Medulla oblongata (tissue), 1 donor: Measurements from ENCODE around the gene CHPF.
A peak's percentile ranks its signal among the peaks of the same experiment; 100 is the strongest.

Experiments used
- DNase-seq: peaks from one replicate; pipeline ENCODE4 v3.0.0-alpha.2; 2015; ENCODE audit errors: extremely low spot score

The CHPF gene

DNA sequence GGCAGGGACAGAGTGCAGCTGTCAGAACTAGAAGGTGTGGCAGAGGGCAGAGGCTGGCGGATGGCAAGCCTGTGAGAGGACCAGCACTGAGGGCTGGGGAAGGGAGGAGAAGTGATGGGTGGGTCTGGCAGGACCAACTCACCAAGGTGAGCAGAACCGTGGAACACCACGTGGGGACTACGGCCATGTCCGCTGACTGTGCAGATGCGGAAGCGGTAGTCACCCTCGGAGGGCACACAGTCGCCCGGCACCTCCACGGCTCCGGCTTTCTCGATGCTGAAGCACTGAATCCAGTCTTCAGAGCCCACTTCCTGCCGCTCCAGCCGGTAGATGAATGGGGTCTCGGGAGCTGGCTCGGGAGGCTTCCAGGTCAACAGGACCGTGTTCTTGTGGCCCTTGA, 23.5 kb upstream of the CHPF start:
- DNase-seq = no peak

DNA sequence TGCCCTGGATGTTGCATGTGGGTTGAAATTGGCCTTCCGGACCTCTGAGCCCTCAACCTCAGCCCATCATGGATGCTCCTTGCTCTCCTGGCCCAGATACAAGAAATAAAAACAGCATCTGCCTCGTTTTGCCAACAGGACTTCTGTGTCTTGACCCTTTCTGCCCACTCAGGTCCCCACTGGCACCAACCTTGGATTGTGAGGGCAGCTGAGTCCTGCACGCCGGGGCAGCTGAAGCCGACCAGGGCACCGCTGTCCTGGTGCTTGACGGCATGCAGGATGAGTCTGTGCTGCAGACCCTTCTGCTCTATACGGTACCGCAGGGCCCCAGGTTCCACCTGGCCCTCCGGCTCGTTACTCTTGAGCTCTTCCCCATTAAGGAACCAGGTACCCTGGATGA, 23.0 kb upstream of the CHPF start:
- DNase-seq = no peak

DNA sequence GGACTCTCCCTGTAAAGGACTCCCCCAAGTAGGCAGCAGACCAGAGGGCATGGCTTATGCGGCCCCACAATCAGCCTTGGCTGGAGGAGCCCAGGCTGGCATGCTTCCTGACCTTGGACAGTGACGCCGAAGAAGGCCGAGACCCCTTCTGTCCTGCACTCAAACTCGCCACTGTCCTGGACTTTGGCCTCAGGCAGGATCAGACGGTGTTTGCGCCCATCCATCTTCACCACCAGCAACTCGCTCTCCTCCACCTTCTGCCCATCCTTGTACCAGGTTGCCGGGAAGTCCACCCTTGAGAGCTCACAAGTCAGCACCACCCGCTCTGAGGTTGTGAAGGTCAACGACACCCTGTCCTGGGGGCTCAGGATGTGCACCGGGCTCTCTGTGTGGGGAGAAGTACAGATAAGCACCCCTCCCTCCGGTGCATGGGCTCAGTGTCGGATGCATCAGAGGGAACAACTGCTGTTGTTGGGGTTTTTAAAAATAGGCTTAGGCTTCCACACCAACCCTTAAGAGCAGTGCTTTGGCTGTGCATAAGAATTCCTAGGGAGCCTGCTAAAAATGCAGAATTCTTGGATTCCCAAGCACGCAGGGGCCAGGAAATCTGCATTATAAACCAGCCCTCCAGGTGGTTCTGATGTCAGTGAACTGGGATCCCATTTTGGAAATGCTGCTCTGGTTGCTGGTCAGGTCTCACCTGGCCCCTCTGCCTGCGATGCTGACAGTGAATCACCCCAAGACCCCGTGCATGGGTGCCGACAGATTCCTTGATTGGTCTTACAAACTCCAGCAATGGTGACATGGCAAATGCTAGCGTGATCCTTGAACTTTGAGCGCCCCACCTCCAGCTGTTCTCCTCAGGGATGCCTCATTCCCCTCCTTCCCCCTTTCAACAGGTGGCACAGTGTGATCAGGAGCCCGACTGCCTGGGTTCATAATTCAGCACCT, 21.8 kb upstream of the CHPF start:
- no peak for DNase-seq

DNA sequence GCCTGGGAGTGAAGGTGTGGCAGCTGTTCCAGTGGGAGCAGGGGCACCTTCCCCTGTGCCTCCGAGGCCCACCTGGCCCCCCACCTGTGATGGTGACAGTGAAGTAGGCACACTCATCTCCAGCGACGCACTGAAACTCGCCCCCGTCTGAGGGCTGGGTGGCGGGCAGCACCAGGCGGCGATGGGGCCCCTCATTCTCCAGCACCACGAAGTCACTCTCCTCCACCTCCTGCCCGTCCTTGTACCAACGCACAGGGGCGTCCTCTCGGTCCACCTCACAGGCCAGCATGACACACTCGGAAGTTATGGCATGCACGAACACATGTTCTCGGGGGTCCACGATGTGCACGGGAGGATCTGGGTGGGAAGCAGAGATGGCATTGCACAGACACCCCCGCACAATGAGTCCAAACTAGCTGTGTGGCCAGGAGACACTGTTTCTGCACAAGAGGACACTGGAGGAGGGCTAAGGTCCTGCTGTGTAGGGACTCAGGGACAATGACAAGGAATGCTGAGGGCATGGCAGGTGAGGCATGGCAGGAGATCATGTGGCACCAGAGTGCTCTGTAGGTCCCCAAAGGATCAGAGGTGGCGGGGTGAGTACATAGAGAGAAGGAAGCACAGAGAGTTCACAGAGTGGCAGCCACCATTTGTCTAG, 19.8 kb upstream of the CHPF start:
- no peak for DNase-seq

DNA sequence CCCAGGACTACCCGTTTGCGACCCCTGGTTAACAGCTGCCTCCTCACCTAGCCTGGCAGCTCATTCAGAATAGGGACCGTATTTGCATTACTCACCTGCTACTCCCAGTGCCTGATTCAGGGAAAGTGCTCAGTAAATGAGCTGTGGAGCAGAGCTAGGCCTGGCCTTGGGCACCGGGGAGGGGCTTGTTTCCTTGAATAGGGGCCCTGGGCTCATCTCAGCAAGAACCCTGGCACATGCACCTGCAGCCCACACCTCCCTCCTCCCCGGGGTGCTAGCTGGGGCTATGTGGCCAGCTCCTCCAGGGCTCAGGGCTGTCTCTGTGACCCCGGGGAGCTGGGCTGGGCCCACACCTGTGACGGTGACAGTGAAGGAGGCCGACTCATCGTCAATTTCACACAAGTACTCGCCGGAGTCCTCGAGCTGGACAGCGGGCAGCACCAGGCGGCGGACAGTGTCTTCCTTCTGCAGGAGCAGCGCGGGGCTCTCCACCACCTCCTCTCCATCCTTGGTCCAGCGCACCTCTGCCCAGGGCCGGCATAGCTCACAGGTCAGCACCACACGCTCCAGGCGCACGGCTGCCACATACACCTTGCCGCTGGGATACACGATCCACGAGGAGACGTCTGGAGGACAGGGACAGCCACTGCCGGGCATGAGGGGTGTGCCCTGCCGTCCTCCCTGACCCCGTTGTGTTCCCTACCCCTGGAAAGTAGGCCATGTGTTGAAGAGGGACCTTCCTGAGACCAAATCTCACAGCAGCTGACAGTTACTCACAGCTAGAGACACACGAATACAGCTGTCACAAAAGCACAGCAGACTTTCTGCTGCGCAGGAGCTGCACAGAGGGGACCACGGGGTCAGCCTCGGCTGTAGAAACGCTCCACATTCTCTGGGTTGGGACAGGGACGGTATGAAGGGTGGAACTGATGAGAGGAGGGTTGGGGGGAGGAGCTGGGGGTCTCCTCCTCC, 18.7 kb upstream of the CHPF start:
- no peak for DNase-seq

DNA sequence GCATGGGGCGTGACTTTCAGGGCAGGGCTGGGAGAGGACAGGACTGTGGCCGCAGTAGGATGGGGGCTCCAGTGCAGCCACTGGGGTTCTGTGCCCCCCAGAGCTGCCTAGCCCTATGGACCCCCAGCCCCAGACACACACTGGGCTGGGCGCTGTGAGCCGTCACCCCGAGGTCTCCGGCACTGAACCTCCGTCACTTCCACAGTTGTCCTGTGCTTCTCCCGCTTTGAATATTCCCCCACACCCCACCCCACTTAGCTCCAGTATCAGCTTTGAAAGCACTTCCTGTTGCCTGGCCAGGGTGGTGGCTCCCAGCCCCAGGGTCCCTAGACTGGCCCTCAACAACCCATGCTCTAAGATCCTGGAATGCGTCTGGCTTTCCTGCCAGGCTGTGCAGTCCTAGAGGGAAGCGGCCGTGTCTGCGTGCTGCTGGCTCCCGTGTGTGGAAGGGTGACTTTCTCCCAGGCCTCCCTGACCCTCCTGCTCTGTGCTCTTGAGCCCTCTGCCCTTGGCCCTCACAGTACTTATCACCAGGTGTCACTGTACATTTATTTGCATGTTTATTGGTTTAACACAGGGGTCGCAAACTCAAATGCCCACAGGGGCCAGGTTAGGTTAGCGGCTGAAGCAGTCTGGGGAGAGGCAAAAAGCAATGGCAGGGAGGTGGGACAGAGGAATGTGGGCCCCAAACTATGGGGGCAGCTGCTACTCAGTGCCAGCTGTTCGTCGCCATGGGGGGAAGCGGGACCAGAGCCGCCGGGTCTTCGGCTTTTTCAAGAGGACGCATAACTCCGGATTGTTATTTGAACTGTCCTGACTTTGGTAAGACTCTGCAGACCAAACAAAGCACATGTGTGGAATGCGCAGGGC, 17.8 kb upstream of the CHPF start:
- no peak for DNase-seq

DNA sequence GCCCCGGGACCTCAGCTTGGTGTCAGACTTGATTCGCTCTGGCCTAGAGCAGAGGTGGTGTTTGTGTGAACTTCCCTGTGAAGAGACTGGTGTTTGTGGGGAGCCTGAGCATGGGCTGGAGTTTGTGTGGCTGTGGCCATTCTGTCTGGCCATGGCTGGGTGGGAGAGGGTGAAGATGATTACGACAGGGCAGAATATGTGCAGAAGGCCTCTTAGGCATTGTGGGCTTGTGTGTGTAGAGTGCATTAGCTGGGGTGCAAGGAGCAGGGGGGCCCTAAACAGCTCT, 17.2 kb upstream of the CHPF start:
- no peak for DNase-seq

DNA sequence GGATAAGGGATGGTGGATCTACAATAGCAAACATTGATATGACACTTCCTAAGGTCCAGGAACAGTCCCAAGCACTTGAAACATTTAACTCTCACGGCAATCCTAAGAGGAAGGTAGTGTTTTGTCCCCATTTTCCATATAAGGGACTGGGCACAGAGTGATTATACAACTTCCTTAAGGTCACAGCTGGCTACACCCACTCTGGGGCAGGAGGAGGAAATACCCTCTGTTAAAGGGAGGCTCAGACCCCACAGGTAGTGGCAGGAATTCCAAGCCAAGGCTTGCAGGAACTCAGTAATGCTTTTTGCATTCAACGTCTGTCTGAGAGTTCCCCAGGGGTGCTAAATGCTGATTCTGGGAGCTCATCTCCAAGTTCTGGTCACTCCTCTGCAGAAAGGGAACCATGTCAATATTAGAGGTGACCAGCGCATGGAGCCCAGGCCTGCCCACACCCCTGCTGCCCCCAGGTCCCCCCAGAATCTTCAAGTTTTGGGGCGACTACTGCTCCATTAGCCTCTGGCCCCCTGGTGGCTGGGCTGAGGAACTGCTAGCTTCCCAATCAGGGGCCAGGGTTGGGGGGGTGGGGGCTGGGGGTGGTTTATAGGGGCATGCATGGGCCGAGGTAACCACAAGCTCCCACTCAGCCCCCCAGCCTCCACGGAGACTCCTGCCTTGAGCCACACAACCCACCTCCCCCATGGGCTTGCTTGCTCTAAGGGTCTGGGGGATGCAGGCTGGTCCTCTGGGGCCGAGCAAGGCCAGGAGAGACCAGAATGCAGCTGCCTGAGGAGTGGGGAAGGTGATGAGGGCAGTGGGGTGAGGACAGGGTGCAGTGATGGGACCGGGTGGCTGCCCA, 16.7 kb upstream of the CHPF start:
- DNase-seq = no peak

DNA sequence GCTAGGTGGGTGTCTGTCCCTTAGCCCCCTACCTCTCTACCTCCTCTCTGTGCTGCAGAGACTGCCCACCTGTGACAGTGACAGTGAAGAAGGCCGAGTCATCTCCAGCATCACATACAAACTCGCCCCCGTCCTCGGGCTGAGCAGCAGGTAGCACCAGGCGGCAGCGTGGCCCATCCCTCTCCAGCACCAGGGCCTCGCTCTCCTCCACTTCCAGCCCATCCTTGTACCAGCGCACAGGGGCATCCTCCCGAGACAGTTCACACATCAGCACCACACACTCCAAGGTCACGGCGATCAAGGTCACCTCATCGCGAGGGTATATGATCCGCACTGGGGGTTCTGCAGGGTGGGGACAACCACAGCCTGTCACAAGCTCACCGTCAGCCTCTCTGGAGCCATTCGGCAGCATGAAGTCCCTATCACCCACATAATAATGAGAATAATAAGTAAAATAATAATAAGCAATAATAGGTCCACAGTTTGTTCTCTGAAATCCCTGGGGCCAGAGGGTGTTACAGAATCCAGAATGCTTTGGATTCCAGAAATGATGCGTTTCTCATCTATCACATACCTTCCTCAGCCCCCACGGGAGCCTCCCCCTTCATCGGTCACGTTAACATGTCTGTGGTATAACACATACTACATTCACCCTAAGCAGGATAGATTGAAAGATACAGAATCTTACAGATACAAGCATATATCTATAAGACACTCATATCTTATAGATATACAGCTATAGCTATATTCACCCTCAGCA, 15.7 kb upstream of the CHPF start:
- no peak for DNase-seq

DNA sequence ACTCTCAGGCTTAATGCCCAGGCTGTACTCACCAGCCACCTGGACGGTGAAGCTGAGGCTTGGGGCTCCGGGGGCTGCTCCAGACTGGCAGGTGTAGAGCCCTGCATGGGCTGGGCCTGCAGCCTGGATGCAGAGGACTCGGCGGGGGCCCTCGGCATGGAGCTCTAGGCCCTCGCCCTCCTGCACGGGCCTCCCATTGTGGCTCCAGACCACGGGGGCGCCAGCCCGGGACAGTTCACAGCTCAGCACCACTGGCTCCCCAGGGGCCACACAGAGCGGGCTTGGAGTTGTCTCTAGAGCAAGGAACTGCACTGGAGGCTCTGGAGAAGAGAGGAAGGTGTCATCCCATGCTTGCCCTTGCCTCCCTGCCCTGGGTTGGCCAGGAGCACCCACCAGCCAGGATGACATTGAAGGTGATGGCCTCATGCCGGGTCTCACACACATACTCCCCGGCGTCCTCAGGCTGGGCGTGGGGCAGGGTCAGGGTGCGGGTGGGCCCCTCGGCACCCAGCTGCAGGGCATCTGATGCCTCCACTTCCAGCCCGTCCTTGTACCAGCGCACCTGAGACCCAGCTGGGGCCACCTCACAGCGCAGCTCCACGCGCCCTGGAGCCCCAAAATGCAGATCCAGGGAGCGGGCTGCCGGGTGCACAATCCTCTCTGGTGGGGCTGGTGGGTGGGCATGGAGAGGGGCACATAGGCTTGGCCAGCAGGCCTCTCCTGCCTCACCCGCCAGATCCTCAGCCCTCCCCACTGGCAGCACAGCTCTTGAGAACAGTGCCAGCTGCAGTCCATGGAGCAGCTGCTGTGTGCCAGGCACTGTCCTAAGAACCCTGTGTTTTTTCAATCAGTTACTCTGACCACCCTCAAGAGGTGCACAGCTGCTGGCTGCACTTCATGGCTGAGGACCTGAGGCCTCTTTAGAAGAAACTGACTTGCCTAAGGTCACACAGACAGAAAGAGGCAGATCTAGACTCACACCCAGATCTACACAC, 14.5 kb upstream of the CHPF start:
- no peak for DNase-seq

DNA sequence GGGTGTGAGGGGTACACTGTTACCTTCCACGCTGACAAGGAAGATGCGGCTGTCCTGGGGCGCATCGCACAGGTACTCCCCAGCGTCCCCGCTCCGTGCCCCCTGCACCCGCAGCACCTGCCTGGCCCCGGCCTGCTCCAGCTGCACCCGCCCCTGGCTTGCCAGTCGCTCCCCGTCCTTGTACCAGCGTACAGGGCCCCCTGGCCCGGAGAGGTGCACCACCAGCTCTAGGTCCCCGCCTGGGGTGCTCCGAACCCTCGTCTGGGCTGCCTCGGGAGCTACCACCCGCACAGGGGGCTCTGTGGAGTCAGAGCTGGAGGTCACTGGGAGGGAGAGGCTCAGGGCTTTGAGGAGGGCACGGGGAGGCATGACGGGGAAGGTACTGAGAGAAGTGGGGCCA, 13.7 kb upstream of the CHPF start:
- no peak for DNase-seq

DNA sequence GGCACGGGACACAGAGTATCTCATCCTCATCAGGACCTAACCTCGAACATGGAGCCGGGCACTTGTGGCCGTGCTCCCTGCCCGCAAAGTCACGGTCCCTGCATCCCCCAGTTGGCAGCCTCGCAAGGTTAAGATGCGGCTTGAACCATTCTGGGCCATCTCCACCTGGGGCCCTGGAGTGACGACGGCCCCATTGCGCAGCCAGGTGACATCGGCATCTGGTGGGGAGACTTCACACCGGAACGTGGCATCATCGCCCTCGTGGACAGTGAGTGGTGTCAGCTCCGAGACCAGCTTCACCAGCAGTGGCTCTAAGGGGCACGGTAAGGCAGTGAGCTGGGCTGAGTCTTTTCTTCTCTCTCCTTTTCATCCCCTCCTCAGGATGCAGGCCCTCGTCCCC, 12.8 kb upstream of the CHPF start:
- no peak for DNase-seq

DNA sequence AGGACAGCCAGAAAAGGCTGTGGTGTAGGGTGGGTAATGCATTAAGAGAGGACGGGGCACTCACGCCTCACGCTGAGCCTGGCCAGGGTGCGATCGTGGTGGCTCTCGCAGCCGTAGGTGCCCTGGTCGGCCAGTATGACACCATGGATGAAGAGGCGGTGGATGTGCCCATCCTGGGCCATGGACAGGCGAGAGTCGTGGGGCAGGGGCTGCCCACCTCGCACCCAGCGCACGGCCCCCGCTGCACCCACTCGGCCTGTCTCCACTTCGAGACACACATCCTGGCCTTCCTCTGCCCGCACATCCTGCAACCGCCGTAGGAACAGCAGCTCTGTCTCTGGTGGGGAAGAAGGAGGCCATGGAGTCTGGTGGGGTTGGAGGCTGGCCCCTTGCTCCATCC, 12.3 kb upstream of the CHPF start:
- no peak for DNase-seq

DNA sequence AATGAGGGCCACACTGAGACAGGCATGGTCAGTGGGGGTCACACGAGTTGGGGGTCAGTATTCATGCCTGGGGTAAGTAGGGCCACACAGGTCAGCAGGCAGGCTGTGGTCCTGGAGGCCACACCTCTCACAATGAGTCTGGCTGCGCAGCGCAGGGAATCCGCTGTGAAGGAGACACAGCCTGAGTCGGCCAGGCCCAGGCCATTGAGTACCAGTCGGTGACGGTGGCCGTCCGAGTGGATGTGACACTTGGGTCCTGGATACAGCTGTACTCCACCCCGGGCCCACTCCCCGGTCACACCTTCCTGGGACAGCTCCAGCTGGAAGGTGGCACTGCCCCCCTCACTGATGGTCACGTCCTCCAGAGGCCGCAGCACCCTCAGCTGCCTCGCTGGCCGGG, 10.7 kb upstream of the CHPF start:
- no peak for DNase-seq

DNA sequence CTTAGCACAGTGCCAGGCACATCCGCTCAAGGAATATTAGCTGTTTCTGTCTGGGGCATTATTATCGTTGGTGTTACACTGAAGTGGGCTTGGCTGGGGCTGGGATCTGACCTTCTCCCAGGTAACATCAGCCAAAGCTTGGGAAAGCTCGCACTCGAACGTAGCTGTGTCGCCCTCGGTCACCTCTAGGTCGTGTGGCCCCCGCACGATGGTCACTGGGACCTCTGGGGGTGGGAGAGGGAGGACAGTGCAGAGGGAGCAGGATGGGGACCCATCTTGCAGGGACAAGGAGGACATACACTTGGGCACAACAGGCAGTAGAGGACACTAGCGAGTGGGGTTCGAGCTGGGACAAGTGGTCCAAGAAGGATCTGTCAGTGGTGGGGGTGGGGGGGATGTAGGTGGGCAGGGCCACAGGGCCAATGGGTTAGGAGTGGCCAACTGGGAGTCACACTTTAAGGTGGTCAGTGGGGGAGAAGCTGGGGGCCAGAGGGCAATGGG, 9.9 kb upstream of the CHPF start:
- DNase-seq = no peak

DNA sequence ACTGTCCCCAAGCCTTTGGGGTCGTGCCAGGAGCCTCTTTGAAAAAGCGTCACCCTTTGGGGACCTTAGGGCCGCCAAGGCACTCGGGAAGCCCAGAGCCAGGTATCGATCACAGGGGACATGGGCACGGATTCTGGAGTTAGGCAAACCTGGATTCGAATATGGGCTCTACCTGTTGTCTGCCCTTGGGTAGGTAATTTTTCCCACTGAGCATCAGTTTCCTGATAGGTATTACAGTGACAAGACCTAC, 9.5 kb upstream of the CHPF start:
- no peak for DNase-seq

DNA sequence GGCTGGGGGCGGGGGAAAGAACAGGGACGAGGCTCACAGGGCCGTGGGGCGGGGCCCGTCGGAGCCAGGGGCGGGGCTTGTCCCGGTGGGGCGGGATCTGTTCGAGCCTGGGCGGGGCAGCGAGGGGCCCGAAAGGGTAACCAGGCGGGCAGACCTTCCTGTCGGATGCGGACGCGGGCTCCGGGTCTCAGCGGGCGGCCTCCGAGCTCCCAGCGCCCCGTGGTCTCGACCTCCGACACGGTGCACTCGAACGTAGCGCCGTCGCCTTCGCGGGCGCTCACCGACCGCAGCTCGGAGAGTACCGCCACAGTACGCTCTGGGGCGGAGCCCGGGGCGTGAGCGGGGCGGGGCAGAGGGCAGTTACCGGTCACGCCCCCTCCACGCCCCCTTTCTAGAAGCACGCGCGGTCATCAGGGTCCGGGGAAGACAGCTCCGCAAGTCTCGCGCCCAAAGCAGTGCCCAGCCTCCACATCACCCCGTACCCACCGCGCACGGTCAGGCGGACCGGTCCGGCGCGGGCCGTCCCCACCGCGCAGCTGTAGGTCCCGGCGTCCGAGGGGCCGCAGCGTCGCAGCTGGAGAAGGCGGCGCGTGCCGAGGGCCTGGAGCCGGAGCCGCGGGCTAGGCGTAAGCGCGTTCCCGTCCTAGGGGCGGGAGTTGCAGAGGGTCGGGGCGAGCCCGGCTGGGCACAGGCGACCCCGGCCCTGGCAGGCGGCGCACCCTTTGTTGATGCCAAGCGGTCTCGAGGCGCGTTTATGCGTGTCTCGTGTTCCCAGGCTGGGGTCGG, 9.0 kb upstream of the CHPF start:
- peak; percentile 86 for DNase-seq
